ENCODE data around the gene ZNF575. TPM values are rescaled to one million over a fixed set of nuclear protein-coding genes. Genes with fewer than 3 reads are reported as not detected.

ZNF575 gene
- total RNA-seq, 2 experiments from 2014 or later: 3.4 to 3.7 TPM

DNA sequence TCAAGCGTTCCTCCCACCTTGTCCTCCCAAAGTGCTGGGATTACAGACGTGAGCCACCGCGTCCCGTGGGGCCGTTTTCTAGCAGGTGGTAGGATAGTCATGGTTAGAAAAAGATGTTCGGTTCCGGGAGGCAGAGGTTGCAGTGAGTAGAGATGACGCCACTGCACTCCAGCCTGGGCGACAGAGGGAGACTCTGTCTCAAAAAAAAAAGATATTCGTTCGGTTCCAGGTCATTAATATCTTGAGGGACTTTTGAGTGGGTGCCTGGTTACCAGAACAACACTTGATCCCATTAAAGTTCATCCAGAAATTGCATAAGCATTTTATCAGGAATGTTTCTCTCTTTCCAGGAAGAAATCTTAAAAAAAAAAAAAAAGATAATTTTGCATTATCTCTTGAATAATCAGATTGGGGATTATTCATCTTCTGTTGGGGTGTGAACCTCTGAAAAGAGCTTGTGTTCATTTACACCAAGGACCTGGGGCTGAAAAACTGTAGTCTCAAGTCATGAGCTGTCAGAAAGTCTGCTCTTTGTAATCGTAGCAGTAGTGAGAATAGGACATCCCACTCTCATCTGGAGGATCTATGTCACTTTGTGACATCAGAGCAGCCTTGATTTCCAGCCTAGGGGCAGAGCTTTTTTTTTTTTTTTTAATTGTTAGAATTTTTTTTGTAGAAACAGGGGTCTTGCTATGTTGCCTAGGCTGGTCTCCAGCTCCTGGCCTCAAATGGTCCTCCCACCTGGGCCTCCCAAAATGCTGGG is 4.9 kb upstream of the ZNF575 start:
- CTCF ChIA-PET: interaction anchor here (0.9 to 17.5 kb wide), 7 partner anchors 8 to 98 kb away, joined by 3 to 387 read pairs (median 12); no protein-coding TSS in a partner anchor
- no peak for ATAC-seq

GRCh38 chr19:43532571-43532961 is 422 bp upstream of the ZNF575 start:
- DNase-seq (no peak), ATAC-seq (peak; percentile 28)
- H3K4me3 Mint-ChIP-seq: peak overlapping the region; percentile 87
- H3K36me3 Mint-ChIP-seq (ENCODE audit: low read depth): peaks cover 12% of the 10 kb centered on the region
- POLR2A ChIA-PET: interaction anchor here (0.5 to 1.9 kb wide), 11 partner anchors 8 to 403 kb away, joined by 3 to 13 read pairs (median 4); partner anchors contain the start of genes IRGQ, SMG9, ZNF45 and ZNF576
- H3K27ac Mint-ChIP-seq: peak overlapping the region; percentile 98
- peaks cover 30% of the 10 kb centered on the region for H3K4me1 Mint-ChIP-seq (ENCODE audit: low read depth)
- H3K27me3 Mint-ChIP-seq (ENCODE audit: low read depth): no peaks in the 10 kb centered on the region
- H3K9me3 Mint-ChIP-seq (ENCODE audit: insufficient read depth): no peaks in the 10 kb centered on the region
- CTCF ChIA-PET: interaction anchor here (1.0 to 17.5 kb wide), 8 partner anchors 8 to 277 kb away, joined by 3 to 387 read pairs (median 14); partner anchors contain the start of genes IRGQ and ZNF576

More for the DNA sequence above, 4.9 kb upstream of the ZNF575 start:
- POLR2A ChIA-PET: interaction anchor here (0.6 to 1.1 kb wide), 3 partner anchors 9 to 74 kb away, joined by 3 read pairs; no protein-coding TSS in a partner anchor
- Mint-ChIP-seq H3K27ac (no peak overlapping the region), H3K4me1 (ENCODE audit: low read depth) (peaks cover 32% of the 10 kb centered on the region), H3K27me3 (ENCODE audit: low read depth) (no peaks in the 10 kb centered on the region), H3K4me3 (peak overlapping the region; percentile 12), H3K36me3 (ENCODE audit: low read depth) (peaks cover 5% of the 10 kb centered on the region), H3K9me3 (ENCODE audit: insufficient read depth) (no peaks in the 10 kb centered on the region)
- DNase-seq: no peak

GRCh38 chr19:43533546-43534304 is 737 bp downstream of the ZNF575 start:
- H3K36me3 Mint-ChIP-seq (ENCODE audit: low read depth): peaks cover 21% of the 10 kb centered on the region
- H3K27me3 Mint-ChIP-seq (ENCODE audit: low read depth): no peaks in the 10 kb centered on the region
- peak overlapping the region; percentile 98 for H3K27ac Mint-ChIP-seq
- peaks cover 5% of the 10 kb centered on the region for H3K9me3 Mint-ChIP-seq (ENCODE audit: insufficient read depth)
- peak; percentile 85 for ATAC-seq
- peak; percentile 98 for DNase-seq
- POLR2A ChIA-PET: interaction anchor here (0.7 to 1.9 kb wide), 8 partner anchors 10 to 221 kb away, joined by 3 to 13 read pairs (median 4); partner anchors contain the start of genes IRGQ, SMG9, ZNF428 and ZNF576
- CTCF ChIA-PET: interaction anchor here (1.0 to 17.5 kb wide), 7 partner anchors 9 to 276 kb away, joined by 3 to 387 read pairs (median 23); partner anchors contain the start of genes IRGQ and ZNF576
- H3K4me3 Mint-ChIP-seq: peak overlapping the region; percentile 87
- peaks cover 25% of the 10 kb centered on the region for H3K4me1 Mint-ChIP-seq (ENCODE audit: low read depth)

DNA sequence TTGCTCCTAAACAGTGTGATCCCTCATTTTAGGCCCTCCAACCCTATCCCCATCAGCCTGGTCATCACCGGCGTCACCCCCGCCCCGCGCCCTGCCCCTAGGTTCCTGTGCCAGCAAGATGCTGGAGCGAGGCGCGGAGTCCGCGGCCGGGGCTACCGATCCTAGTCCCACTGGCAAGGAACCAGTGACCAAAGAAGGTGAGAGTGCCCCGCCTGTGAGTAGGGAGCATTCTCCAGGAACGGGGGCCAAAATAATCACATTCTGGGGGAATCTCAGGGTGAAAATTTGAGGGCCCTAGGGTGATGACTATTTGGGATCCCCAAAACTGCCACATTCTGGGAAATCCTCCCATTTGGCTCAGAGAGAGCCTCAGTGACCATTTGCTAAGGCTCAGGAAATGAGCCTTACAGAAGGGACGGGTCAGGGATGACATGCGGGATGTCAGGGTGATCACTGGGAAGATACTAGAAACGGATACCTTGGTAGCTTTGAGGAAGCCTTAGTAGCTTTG is 1.4 kb downstream of the ZNF575 start:
- Mint-ChIP-seq H3K36me3 (ENCODE audit: low read depth) (peaks cover 27% of the 10 kb centered on the region), H3K4me3 (peak overlapping the region; percentile 87), H3K27me3 (ENCODE audit: low read depth) (no peaks in the 10 kb centered on the region), H3K9me3 (ENCODE audit: insufficient read depth) (peaks cover 11% of the 10 kb centered on the region), H3K27ac (peak overlapping the region; percentile 98), H3K4me1 (ENCODE audit: low read depth) (peaks cover 25% of the 10 kb centered on the region)
- DNase-seq (no peak), ATAC-seq (no peak)
- POLR2A ChIA-PET: interaction anchor here (1.3 to 1.9 kb wide), 6 partner anchors 20 to 95 kb away, joined by 3 to 13 read pairs (median 5); partner anchors contain the start of genes IRGQ, ZNF428 and ZNF576
- CTCF ChIA-PET: interaction anchor here (1.0 to 17.5 kb wide), 6 partner anchors 14 to 109 kb away, joined by 3 to 387 read pairs (median 34); partner anchors contain the start of genes IRGQ and ZNF576

DNA sequence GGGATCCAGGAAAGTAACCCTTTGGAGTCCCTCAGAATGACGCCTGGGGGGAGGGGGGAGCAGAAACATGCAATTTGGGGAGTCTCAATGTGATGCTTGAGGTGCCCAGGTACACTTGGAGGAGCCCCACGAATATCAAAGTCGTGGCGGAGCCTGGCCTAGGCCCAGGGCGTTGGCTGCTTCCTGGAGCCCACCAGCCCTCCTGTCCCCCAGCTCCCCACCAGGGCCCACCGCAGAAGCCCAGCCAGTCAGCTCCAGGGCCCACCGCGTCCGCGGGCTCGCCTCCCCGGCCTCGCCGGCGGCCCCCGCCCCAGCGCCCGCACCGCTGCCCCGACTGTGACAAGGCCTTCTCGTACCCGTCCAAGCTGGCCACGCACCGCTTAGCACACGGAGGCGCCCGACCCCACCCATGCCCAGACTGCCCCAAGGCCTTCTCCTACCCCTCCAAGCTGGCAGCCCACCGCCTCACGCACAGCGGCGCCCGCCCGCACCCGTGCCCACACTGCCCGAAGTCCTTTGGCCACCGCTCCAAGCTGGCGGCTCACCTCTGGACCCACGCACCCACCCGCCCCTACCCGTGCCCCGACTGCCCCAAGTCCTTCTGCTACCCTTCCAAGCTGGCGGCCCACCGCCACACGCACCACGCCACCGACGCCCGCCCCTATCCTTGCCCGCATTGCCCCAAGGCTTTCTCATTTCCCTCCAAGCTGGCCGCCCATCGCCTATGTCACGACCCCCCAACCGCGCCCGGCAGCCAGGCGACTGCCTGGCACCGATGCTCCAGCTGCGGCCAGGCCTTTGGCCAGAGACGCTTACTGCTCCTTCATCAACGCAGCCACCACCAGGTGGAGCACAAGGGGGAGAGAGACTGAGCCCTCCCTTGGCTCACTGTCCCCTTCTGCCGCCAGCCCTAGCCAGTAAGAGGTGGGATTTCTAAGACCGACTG is 2.1 kb downstream of the ZNF575 start:
- no peaks in the 10 kb centered on the region for H3K27me3 Mint-ChIP-seq (ENCODE audit: low read depth)
- peaks cover 32% of the 10 kb centered on the region for H3K36me3 Mint-ChIP-seq (ENCODE audit: low read depth)
- H3K4me3 Mint-ChIP-seq: no peak overlapping the region
- H3K27ac Mint-ChIP-seq: peak overlapping the region; percentile 21
- POLR2A ChIA-PET: no interaction called here
- CTCF ChIA-PET: interaction anchor here (1.0 to 17.5 kb wide), 11 partner anchors 14 to 108 kb away, joined by 3 to 387 read pairs (median 4); partner anchors contain the start of genes IRGQ, PINLYP, XRCC1 and ZNF576
- DNase-seq: peak; percentile 43
- H3K9me3 Mint-ChIP-seq (ENCODE audit: insufficient read depth): peaks cover 11% of the 10 kb centered on the region
- H3K4me1 Mint-ChIP-seq (ENCODE audit: low read depth): peaks cover 25% of the 10 kb centered on the region
- no peak for ATAC-seq

DNA sequence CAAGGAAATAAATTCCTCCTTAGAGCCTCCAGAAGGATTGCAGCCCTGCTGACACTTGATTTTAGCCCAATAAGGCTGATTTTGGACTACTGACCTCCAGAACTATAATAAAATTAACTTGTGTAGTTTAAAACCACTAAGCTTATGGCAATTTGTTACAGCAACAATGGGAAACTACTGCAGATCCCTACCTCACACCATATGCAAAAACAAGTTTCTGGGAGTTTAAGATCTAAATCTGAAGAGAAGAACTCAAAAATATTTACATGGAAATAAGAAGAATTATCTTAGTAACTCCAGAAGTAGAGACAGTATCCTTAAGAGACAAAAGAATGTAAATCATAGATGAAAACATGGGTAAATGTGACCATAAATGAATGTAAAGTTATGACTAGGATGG is 5.9 kb downstream of the ZNF575 start:
- peaks cover 8% of the 10 kb centered on the region for H3K4me1 Mint-ChIP-seq (ENCODE audit: low read depth)
- no peak for DNase-seq
- CTCF ChIA-PET: interaction anchor here (5.6 kb wide), 1 partner anchor 16 kb away, joined by 43 read pairs; no protein-coding TSS in a partner anchor
- POLR2A ChIA-PET: no interaction called here
- H3K27me3 Mint-ChIP-seq (ENCODE audit: low read depth): no peaks in the 10 kb centered on the region
- no peak overlapping the region for H3K4me3 Mint-ChIP-seq
- ATAC-seq: no peak
- no peak overlapping the region for H3K27ac Mint-ChIP-seq
- peaks cover 65% of the 10 kb centered on the region for H3K36me3 Mint-ChIP-seq (ENCODE audit: low read depth)
- peaks cover 11% of the 10 kb centered on the region for H3K9me3 Mint-ChIP-seq (ENCODE audit: insufficient read depth)

DNA sequence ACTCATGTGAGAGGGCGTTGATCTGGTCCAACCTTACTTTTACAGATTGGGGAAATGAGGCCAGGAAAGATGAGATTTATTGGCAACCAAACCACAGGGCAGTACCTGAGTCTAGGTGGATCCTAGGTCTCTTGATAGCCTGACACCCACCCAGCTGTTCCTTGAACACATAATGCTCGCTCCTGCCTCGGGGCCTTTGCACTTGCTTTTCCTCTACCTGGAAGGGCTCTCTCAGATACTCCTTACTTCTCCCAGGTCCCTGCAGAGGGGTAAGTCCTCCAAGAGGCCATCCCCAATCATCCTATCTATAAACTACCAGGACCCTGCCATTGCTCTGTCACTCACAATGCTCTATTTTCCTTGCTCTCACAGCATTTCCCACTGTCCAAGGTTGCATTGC is 7.4 kb downstream of the ZNF575 start:
- CTCF ChIA-PET: interaction anchor here (1.7 kb wide), 1 partner anchor 54 kb away, joined by 6 read pairs; no protein-coding TSS in a partner anchor
- H3K4me1 Mint-ChIP-seq (ENCODE audit: low read depth): peaks cover 2% of the 10 kb centered on the region

DNA sequence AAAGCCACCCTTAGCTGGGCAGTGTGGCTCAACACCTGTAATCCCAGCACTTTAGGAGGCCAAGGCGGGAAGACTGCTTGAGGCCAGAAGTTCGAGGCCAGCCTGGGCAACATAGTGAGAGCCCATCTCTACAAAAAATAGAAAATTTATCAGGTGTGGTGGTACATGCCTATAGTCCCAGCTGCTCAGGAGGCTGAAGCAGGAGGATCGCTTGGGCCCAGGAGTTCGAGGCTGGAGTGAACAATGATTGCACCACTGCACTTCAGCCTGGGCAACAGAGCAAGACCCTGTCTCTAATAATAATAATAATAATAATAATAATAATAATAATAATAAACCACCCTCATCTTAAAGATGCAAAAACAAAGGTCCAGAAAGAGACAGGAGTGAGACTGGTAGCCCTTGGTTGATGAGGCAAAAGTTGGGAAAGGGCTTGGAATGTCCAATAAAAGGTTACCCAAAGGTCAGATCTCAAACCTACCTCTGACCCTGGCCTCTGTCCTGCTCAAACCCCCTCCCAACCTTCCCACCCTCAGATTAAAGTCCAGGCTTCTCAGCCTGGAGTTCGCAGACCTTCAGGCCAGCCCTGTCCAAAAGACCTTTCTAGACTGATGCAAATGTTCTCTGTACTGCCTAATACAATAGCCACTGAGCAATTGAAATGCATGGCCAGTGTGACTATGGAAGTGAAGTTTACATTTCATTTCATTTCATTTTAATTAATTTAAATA is 9.1 kb downstream of the ZNF575 start:
- Mint-ChIP-seq H3K9me3 (ENCODE audit: insufficient read depth) (peaks cover 11% of the 10 kb centered on the region), H3K4me1 (ENCODE audit: low read depth) (no peaks in the 10 kb centered on the region), H3K27me3 (ENCODE audit: low read depth) (no peaks in the 10 kb centered on the region), H3K27ac (no peak overlapping the region), H3K36me3 (ENCODE audit: low read depth) (peaks cover 68% of the 10 kb centered on the region), H3K4me3 (no peak overlapping the region)
- DNase-seq (no peak), ATAC-seq (no peak)
- CTCF ChIA-PET: interaction anchor here (1.5 to 1.7 kb wide), 2 partner anchors 14 to 52 kb away, joined by 6 to 10 read pairs; no protein-coding TSS in a partner anchor
- POLR2A ChIA-PET: interaction anchor here (1.0 kb wide), 1 partner anchor 10 kb away, joined by 3 read pairs; the partner anchor contains the start of gene ZNF575

More for the DNA sequence above, 7.4 kb downstream of the ZNF575 start:
- Mint-ChIP-seq H3K36me3 (ENCODE audit: low read depth) (peaks cover 74% of the 10 kb centered on the region), H3K4me3 (no peak overlapping the region), H3K27me3 (ENCODE audit: low read depth) (no peaks in the 10 kb centered on the region), H3K27ac (no peak overlapping the region), H3K9me3 (ENCODE audit: insufficient read depth) (peaks cover 11% of the 10 kb centered on the region)
- ATAC-seq (no peak), DNase-seq (no peak)
- POLR2A ChIA-PET: no interaction called here

- ChIA-PET POLR2A (no interaction called here), CTCF (no interaction called here)
- Mint-ChIP-seq H3K27ac (no peak overlapping the region), H3K9me3 (ENCODE audit: insufficient read depth) (peaks cover 3% of the 10 kb centered on the region), H3K4me1 (ENCODE audit: low read depth) (no peaks in the 10 kb centered on the region), H3K4me3 (no peak overlapping the region), H3K27me3 (ENCODE audit: low read depth) (no peaks in the 10 kb centered on the region), H3K36me3 (ENCODE audit: low read depth) (peaks cover 59% of the 10 kb centered on the region)
- ATAC-seq (no peak), DNase-seq (no peak)
Observed at GRCh38 chr19:43544077-43544476, 11.1 kb downstream of the ZNF575 start.

DNA sequence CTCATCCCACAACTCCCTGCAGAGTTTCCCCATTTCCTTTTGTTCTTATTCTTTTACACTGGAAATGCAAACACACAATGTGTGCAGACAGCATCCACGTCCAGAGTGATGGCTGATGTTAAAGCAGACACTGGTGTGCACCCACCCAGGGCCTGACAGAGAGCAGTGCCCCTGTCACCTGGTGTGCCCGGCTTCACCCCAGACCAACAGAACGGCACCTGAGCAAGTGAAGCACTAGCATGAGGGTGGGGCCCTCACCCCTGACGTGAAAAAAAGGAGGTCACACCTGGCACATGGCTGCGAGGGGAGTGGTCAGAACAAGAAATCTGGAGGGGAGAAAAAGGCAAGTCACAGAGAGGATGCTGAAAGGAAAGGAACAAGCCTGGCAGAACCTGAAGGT is 12.3 kb downstream of the ZNF575 start:
- Mint-ChIP-seq H3K4me3 (no peak overlapping the region), H3K27me3 (ENCODE audit: low read depth) (no peaks in the 10 kb centered on the region), H3K36me3 (ENCODE audit: low read depth) (peaks cover 53% of the 10 kb centered on the region), H3K27ac (no peak overlapping the region), H3K9me3 (ENCODE audit: insufficient read depth) (no peaks in the 10 kb centered on the region), H3K4me1 (ENCODE audit: low read depth) (no peaks in the 10 kb centered on the region)
- POLR2A ChIA-PET: interaction anchor here (1.1 kb wide), 1 partner anchor 13 kb away, joined by 3 read pairs; no protein-coding TSS in a partner anchor
- no peak for DNase-seq
- ATAC-seq: no peak
- CTCF ChIA-PET: interaction anchor here (0.9 to 1.3 kb wide), 2 partner anchors 8 to 10 kb away, joined by 3 read pairs; no protein-coding TSS in a partner anchor
